GM18909 (cell line): ENCODE results near the gene MCEMP1.
A peak's percentile ranks its signal among the peaks of the same experiment; 100 is the strongest.

Experiments used
- ATAC-seq: cut with Tn5 transposase; IDR thresholded peaks from one replicate; pipeline ENCODE4 v1.9.1; 2021; ENCODE audit warnings: mild to moderate bottlenecking; ENCODE audit not compliant: unreplicated experiment, poor library complexity

The MCEMP1 gene

DNA sequence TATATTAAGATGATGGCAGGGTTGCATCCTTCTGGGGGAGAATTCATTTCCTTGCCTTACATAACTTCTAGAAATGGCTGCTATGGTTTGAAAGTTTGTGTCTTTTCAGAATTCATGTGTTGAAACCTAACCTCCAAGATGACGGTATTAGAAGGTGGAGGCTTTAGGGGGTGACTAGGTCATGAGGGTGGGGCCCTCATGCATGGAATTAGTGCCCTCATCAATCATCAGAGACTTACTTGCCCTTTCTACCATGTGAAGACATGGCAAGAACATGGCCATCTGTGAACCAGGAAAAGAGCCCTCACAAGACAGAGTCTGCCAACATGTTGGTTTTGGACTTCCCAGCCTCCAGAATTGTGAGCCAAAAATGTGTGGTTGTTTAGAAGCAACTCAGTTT lies 39.9 kb downstream of the MCEMP1 start:
- no peak for ATAC-seq

DNA sequence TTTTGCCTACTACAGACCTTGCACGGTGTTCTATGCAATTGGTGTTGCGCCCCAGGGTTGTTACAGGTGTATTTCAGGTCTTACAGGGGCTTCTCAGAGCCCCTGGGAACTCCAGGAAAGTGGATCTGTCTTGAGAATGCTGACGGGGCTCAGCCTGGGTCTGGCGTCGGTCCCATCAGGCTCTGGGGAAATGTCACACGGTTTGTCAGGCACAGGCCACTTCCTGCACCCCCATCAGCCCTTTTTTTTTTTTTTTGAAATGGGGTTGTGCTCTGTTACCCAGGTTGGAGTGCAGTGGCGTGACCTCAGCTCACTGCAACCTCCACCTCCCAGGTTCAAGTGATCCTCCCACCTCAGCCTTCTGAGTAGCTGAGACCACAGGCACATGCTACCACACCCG lies 41.8 kb downstream of the MCEMP1 start:
- ATAC-seq: no peak

DNA sequence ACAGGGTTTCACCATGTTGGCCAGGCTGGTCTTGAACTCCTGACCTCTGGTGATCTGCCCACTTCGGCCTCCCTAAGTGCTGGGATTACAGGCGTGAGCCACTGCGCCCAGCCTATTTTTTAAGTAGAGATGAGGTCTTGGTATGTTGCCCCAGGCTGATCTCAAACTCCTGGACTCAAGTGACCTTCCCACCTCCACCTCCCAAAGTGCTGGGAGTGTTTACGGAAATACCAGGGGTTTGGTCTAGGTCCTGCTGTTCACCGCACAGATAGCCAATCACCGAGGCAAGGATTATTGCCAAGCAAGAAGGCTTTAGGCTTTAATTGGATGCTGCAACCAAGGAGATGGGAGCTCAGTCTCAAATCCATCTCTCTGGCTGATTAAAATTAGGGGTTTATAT lies 43.5 kb downstream of the MCEMP1 start:
- no peak for ATAC-seq

DNA sequence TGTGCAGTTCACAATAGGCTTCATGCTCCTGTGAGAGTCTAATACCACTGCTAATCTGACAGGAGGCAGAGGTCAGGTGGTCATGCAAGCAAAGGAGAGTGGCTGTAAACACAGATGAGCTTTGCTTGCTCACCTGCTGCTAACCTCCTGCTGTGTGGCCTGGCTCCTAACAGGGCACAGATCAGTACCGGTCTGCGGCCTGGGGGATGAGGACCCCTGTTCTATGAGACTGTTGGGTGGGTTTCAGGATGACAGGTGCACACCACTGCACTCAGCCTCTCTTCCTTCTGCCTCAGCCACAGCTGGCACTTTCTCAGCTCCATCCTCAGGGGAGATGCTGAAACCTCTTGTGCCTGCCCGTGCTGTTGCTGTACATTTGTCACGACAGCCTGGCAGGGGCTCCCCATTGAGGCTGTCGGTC lies 45.4 kb downstream of the MCEMP1 start:
- peak; percentile 51 for ATAC-seq

DNA sequence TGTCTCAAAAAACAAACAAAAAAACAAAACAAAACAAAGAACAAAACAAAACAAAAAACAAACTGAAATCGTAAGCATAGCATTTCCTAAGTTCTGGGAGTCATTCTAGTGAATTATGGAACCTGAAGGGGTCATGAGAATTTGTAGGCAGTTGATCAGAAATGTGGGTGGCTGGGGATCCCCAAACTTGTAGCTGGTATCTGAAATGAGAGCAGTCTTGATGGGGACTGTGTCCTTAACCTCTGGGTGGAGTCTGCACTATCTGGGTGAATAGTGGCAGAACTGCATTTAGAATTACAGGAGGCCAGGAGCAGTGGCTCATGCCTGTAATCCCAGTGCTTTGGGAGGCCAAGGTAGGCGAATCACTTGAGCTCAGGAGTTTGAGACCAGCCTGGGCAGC lies 48.9 kb downstream of the MCEMP1 start:
- ATAC-seq: no peak

DNA sequence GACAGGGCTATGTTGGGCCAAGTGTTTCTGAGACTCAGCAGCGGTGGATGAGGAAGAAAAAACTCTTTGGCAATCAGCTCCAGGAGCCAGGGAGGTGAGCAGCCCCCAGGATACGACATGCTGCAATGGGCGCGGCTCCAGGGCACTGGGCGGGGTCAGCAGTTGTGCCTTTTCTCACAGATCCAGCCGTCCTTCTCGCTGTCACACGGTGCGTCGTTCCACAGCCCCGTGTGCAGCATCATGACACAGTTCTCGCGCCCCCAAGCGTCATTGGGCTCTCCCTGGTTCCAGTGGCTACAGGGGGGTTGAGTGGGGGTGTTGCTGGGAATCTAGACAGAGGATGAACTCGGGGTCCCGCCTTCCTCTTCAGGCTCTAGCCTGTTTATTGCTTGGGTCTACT lies 52.3 kb downstream of the MCEMP1 start:
- ATAC-seq: no peak
